Measurements from ENCODE around the gene UROC1.

GRCh38 chr3:126442094-126442855, 75.3 kb downstream of the UROC1 start:
- TF ChIP-seq POLR2A (IDR thresholded peaks at IDR 0.05), result no peak
- TF ChIP-seq, protein P1, sequence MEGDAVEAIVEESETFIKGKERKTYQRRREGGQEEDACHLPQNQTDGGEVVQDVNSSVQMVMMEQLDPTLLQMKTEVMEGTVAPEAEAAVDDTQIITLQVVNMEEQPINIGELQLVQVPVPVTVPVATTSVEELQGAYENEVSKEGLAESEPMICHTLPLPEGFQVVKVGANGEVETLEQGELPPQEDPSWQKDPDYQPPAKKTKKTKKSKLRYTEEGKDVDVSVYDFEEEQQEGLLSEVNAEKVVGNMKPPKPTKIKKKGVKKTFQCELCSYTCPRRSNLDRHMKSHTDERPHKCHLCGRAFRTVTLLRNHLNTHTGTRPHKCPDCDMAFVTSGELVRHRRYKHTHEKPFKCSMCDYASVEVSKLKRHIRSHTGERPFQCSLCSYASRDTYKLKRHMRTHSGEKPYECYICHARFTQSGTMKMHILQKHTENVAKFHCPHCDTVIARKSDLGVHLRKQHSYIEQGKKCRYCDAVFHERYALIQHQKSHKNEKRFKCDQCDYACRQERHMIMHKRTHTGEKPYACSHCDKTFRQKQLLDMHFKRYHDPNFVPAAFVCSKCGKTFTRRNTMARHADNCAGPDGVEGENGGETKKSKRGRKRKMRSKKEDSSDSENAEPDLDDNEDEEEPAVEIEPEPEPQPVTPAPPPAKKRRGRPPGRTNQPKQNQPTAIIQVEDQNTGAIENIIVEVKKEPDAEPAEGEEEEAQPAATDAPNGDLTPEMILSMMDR (IDR thresholded peaks at IDR 0.05), result no peak
- no peak for TF ChIP-seq EP300 (IDR thresholded peaks at IDR 0.05)

Measured in upper lobe of left lung (tissue), 4 donors.